Measurements from ENCODE around the gene RIMBP3C.
"Not testable (repeated sequence)": the region's sequence is repeated elsewhere in the genome, so short reads cannot be mapped to it uniquely, and the experiment has no call there.

The RIMBP3C gene

GRCh38 chr22:21526705-21527500, 24.4 kb downstream of the RIMBP3C start:
- not testable (repeated sequence) for DNase-seq

GRCh38 chr22:21516970-21517764, 34.1 kb downstream of the RIMBP3C start:
- not testable (repeated sequence) for DNase-seq

GRCh38 chr22:21516522-21516921, 34.7 kb downstream of the RIMBP3C start:
- DNase-seq = not testable (repeated sequence)

- not testable (repeated sequence) for DNase-seq
These were observed 36.0 kb downstream of the RIMBP3C start for GRCh38 chr22:21515234-21515633.

- DNase-seq = not testable (repeated sequence)
These were observed 37.1 kb downstream of the RIMBP3C start for GRCh38 chr22:21514117-21514516.

- DNase-seq = not testable (repeated sequence)
These were observed 39.2 kb downstream of the RIMBP3C start for GRCh38 chr22:21512022-21512421.

- DNase-seq = not testable (repeated sequence)
These were observed 40.9 kb downstream of the RIMBP3C start for GRCh38 chr22:21510397-21510796.

GRCh38 chr22:21499623-21500506, 51.4 kb downstream of the RIMBP3C start:
- DNase-seq = not testable (repeated sequence)

GRCh38 chr22:21498489-21498888, 52.8 kb downstream of the RIMBP3C start:
- DNase-seq = not testable (repeated sequence)

- not testable (repeated sequence) for DNase-seq
These were observed 53.3 kb downstream of the RIMBP3C start for GRCh38 chr22:21497984-21498383.

Measured in amygdala (tissue), 56 donors.